NB4 (cell line): Measurements from ENCODE around the gene ETV5.

Source experiments
- CTCF ChIP-seq: IDR thresholded peaks from one replicate; pipeline ENCODE4 v1.5.1; 2012; ENCODE audit warnings: low read depth, low read length
- MYC ChIP-seq: IDR thresholded peaks from 2 replicates; pipeline ENCODE4 v1.6.1; 2011; ENCODE audit warnings: low read depth, low read length
- POLR2A ChIP-seq: IDR thresholded peaks from 2 replicates; pipeline ENCODE4 v1.6.1; 2011; ENCODE audit warnings: mild to moderate bottlenecking; ENCODE audit not compliant: insufficient read length; ENCODE audit errors: extremely low read depth
- TF ChIP-seq, protein P1 (sequence below): IDR thresholded peaks from 2 replicates; pipeline ENCODE4 v1.6.1; 2011; ENCODE audit warnings: low read depth, low read length

- TF ChIP-seq POLR2A (no peak), CTCF (no peak), MYC (no peak)
- TF ChIP-seq, protein P1, sequence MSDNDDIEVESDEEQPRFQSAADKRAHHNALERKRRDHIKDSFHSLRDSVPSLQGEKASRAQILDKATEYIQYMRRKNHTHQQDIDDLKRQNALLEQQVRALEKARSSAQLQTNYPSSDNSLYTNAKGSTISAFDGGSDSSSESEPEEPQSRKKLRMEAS, result no peak
These were observed 13.1 kb upstream of the ETV5 start for GRCh38 chr3:186121968-186122367.
